GM12878 (cell line): ENCODE results near the gene NSUN2. TPM values are rescaled to one million over a fixed set of nuclear protein-coding genes. Genes with fewer than 3 reads are reported as not detected.

Source experiments
- ATAC-seq: fragments of 200-7000 bp; cut with Tn5 transposase; 3 replicates; pipeline ENCODE4 v1.9.1; 2020; ENCODE audit warnings: mild to moderate bottlenecking, moderate library complexity
- BruUV-seq: library from RNA; stranded (reverse); fragments of 400-500 nt; replicated peaks from 2 replicates; lab custom pipeline; 2021; lab: Mats Ljungman, UMichigan
- CTCF ChIA-PET: fragments of 300-600 bp; sonication (Branson Sonifier 250); formaldehyde crosslinking; extraction: SDS; loops from one replicate; lab custom pipeline; 2021; ENCODE audit warnings: inconsistent platforms; lab: Yijun Ruan, JAX
- POLR2A ChIA-PET: fragments of 350-600 bp; formaldehyde crosslinking; extraction: SDS; loops from one replicate; lab custom pipeline; 2021; ENCODE audit warnings: inconsistent platforms; lab: Charles Lee
- RAD21 ChIA-PET: fragments of 300-600 bp; sonication (Branson Sonifier 250); formaldehyde crosslinking; loops from one replicate; lab custom pipeline; 2023; ENCODE audit warnings: antibody characterized with exemption; ENCODE audit not compliant: unreplicated experiment; lab: Charles Lee
- SMC1A ChIA-PET: fragments of 300-600 bp; sonication (Branson Sonifier 250); formaldehyde crosslinking; loops from one replicate; lab custom pipeline; 2023; ENCODE audit not compliant: unreplicated experiment, uncharacterized antibody; lab: Charles Lee
- DNase-seq: peaks from one replicate; pipeline ENCODE4 v3.0.0-alpha.2; 2011; ENCODE audit warnings: low read depth, low spot score
- FAIRE-seq: peaks from 3 replicates; lab custom pipeline; 2011; peaks lifted over from hg19 to GRCh38; lab: Jason Lieb, UNC
- H2AFZ ChIP-seq: 2 replicates; pipeline ENCODE4 v1.6.0; 2011; ENCODE audit warnings: low read depth, low read length, control low read depth; ENCODE audit not compliant: control insufficient read depth
- H3K27ac ChIP-seq: 2 replicates; pipeline ENCODE4 v1.5.1; 2011; ENCODE audit warnings: control low read depth; ENCODE audit not compliant: control insufficient read depth, insufficient read depth
- H3K27me3 ChIP-seq, 2 experiments: replicated peaks in 1 of 2; 2 replicates each; pipeline versions ENCODE4 v1.6.0 to v1.6.1; 2011; ENCODE audit warnings: low read length in 1 of 2; ENCODE audit not compliant: control insufficient read depth in 2 of 2, insufficient read depth in 2 of 2
- H3K36me3 ChIP-seq, 2 experiments: 2 replicates each; pipeline ENCODE4 v1.5.1; 2011; ENCODE audit warnings: low read length in 1 of 2; ENCODE audit not compliant: control insufficient read depth in 2 of 2, insufficient read depth in 2 of 2
- H3K4me1 ChIP-seq: 2 replicates; pipeline ENCODE4 v1.6.1; 2011; ENCODE audit warnings: mild to moderate bottlenecking, low read length, moderate library complexity, mixed read lengths; ENCODE audit not compliant: control insufficient read depth, insufficient read depth
- H3K4me2 ChIP-seq: 2 replicates; pipeline ENCODE4 v1.6.0; 2011; ENCODE audit warnings: control low read depth; ENCODE audit not compliant: control insufficient read depth, insufficient read depth
- H3K4me3 ChIP-seq: fragments of 200-600 bp; sonication (generic); 2 replicates; pipeline ENCODE4 v1.5.1; 2016
- H3K79me2 ChIP-seq: 2 replicates; pipeline ENCODE4 v1.6.0; 2011; ENCODE audit warnings: low read length; ENCODE audit not compliant: control insufficient read depth, insufficient read depth
- H3K9ac ChIP-seq: 2 replicates; pipeline ENCODE4 v1.8.0; 2011; ENCODE audit warnings: low read length, control low read depth, mixed read lengths; ENCODE audit not compliant: control insufficient read depth, insufficient read depth
- H3K9me3 ChIP-seq: replicated peaks from 3 replicates; pipeline ENCODE4 v1.5.1; 2011; ENCODE audit warnings: mild to moderate bottlenecking, low read length; ENCODE audit not compliant: control insufficient read depth, insufficient read depth
- H4K20me1 ChIP-seq: 2 replicates; pipeline ENCODE4 v1.6.0; 2011; ENCODE audit not compliant: control insufficient read depth, insufficient read depth
- CEBPZ ChIP-seq: fragments of 150-350 bp; IDR thresholded peaks from 2 replicates; pipeline ENCODE4 v1.6.1; 2016; ENCODE audit warnings: low read depth, low read length
- CTCF ChIP-seq, 3 experiments: IDR thresholded peaks in 2 of 3; conservative IDR thresholded peaks in 1 of 3; 2 replicates each; pipeline ENCODE4 v1.5.1; 2011; ENCODE audit warnings: low read depth in 3 of 3, low read length in 3 of 3, mild to moderate bottlenecking in 3 of 3, control low read depth in 2 of 3, moderate library complexity in 2 of 3, inconsistent platforms in 1 of 3, mixed read lengths in 1 of 3; ENCODE audit not compliant: control insufficient read depth in 2 of 3, insufficient read depth in 1 of 3; ENCODE audit errors: extremely low read depth in 1 of 3
- NFIC ChIP-seq: IDR thresholded peaks from 2 replicates; pipeline ENCODE4 v1.6.1; 2012; ENCODE audit warnings: low read depth, mild to moderate bottlenecking, inconsistent platforms, low read length, moderate library complexity
- SUPT20H ChIP-seq: IDR thresholded peaks from 2 replicates; pipeline ENCODE4 v1.6.1; 2011; ENCODE audit warnings: low read depth, mild to moderate bottlenecking, low read length, moderate library complexity, borderline replicate concordance; ENCODE audit not compliant: control insufficient read depth
- ZBTB11 ChIP-seq: fragments of 450-650 bp; formaldehyde crosslinking; IDR thresholded peaks from 2 replicates; pipeline ENCODE4 v1.5.0; 2022; ENCODE audit warnings: mild to moderate bottlenecking, missing genetic modification characterization
- ZBTB40 ChIP-seq: fragments of 450-650 bp; IDR thresholded peaks from 2 replicates; pipeline ENCODE4 v1.6.1; 2016; ENCODE audit warnings: mild to moderate bottlenecking, moderate library complexity, borderline replicate concordance
- ZNF217 ChIP-seq: fragments of 450-650 bp; IDR thresholded peaks from 2 replicates; pipeline ENCODE4 v1.6.1; 2017; ENCODE audit warnings: antibody characterized with exemption, mild to moderate bottlenecking
- WGBS: methylation state at CpG from one replicate; pipeline ENCODE4 v1.1.6; 2016; ENCODE audit warnings: low lambda C conversion rate; ENCODE audit not compliant: insufficient replicate concordance, insufficient coverage; ENCODE audit errors: missing lambda C conversion rate; 5-methylcytosine and 5-hydroxymethylcytosine counted together
- in situ Hi-C: fragments of 300-500 bp; cut with MboI; formaldehyde crosslinking; loops from 9 replicates; pipeline ENCODE4 v1.14.3; 2018; ENCODE audit warnings: mixed read lengths
- intact Hi-C: fragments of 100-400 bp; cut with micrococcal nuclease; formaldehyde crosslinking; loops from one replicate; pipeline ENCODE4 v1.14.2; 2022; ENCODE audit not compliant: unreplicated experiment
- polyA plus RNA-seq, 11 experiments: library from polyadenylated mRNA; depleted of rRNA in 4 of 11; unstranded in 6 of 11; stranded (reverse) in 5 of 11; fragments of >200 nt; fragmentation: Nextera tagmentation in 4 of 11; fragmentation: Illumina TruSeq in 1 of 11; extraction: Ambion mirVana in 4 of 11; extraction: Trizol in 1 of 11; gene quantifications; 1 replicate in 1 of 11; 2 replicates in 10 of 11; pipeline versions ENCODE4 v1.2.1 to v1.2.3, GENCODE V29; 2011 to 2016; ENCODE audit warnings: inconsistent platforms in 2 of 11, missing spikeins in 2 of 11, low read depth in 1 of 11
- total RNA-seq, 4 experiments: library from RNA; depleted of rRNA in 3 of 4; stranded (reverse); fragments of >200 nt in 3 of 4; fragmentation: Illumina TruSeq in 1 of 4; extraction: Trizol in 1 of 4; gene quantifications; 2 replicates each; pipeline versions ENCODE4 v1.2.1 to v1.2.3, GENCODE V29; 2013 to 2021

NSUN2 gene
- total and polyA plus RNA-seq, 10 of the 15 experiments (the other 5 are each of a cell fraction or from before 2014, with no cell fraction given), result 8.0 to 112 (median 91.1) TPM

- TF ChIP-seq ZNF217, result no peak
- TF ChIP-seq CTCF (IDR thresholded peaks at IDR 0.05 in 2 of 3, conservative IDR thresholded peaks at IDR 0.05 in 1 of 3; ENCODE audit: control insufficient read depth in 2 of 3, extremely low read depth in 1 of 3, insufficient read depth in 1 of 3, low read depth in 3 of 3, low read length in 3 of 3), result no peak
Measured at GRCh38 chr5:6632888-6633468, at the start of gene NSUN2, which contains the start of gene SRD5A1 (continued).

- DNase-seq (no peak), FAIRE-seq (no peak), ATAC-seq (no peak)
- WGBS, result 59% methylated on average over 8 of the region's 11 CpGs
- Histone ChIP-seq H4K20me1 (no peaks in the 10 kb centered on the region), H3K27ac (no peak overlapping the region), H3K4me3 (no peak overlapping the region), H3K9me3 (no peaks in the 10 kb centered on the region; the same call in 2 of the 3 replicates), H2AFZ (no peak overlapping the region), H3K4me2 (no peak overlapping the region), H3K36me3 (no peaks in the 10 kb centered on the region), H3K27me3 (peaks cover 0 to 2% of the 10 kb centered on the region in 2 experiments; a peak in 1 of 4 replicates), H3K79me2 (no peaks in the 10 kb centered on the region), H3K9ac (no peak overlapping the region), H3K4me1 (no peaks in the 10 kb centered on the region)
- BruUV-seq, result no TSS peak
- in situ Hi-C loops (no loop called here), intact Hi-C loops (no loop called here)
- ChIA-PET SMC1A (interaction anchor here (1.2 to 1.5 kb wide), 2 partner anchors 13 to 62 kb away, joined by 3 to 4 read pairs; no protein-coding TSS in a partner anchor), RAD21 (no interaction called here), POLR2A (no interaction called here), CTCF (interaction anchor here (1.0 kb wide), 1 partner anchor 21 kb away, joined by 3 read pairs; no protein-coding TSS in a partner anchor)
- TF ChIP-seq ZBTB40, result no peak
- TF ChIP-seq SUPT20H, result no peak
- TF ChIP-seq NFIC, result no peak
- no peak for TF ChIP-seq ZBTB11
- TF ChIP-seq CEBPZ, result no peak
Measured at GRCh38 chr5:6682239-6682638, 49.4 kb upstream of the NSUN2 start.
